ENCODE data around the gene PLEKHG3.

The PLEKHG3 gene

GRCh38 chr14:64746298-64747250, 42.4 kb downstream of the PLEKHG3 start:
- no peaks in the 10 kb centered on the region for H3K36me3 Mint-ChIP-seq
- H3K27ac Mint-ChIP-seq, result no peak overlapping the region
- no peak overlapping the region for H3K4me3 Mint-ChIP-seq

GRCh38 chr14:64747327-64747726, 43.1 kb downstream of the PLEKHG3 start:
- peaks cover 3% of the 10 kb centered on the region for H3K27me3 Mint-ChIP-seq
- H3K4me3 Mint-ChIP-seq, result no peak overlapping the region
- no peaks in the 10 kb centered on the region for H3K9me3 Mint-ChIP-seq
- H3K27ac Mint-ChIP-seq, result no peak overlapping the region
- DNase-seq (ENCODE audit: low spot score in 2 of 2) (no peak), ATAC-seq (ENCODE audit: low read depth) (no peak)
- no peaks in the 10 kb centered on the region for H3K4me1 Mint-ChIP-seq
- no peaks in the 10 kb centered on the region for H3K36me3 Mint-ChIP-seq

More at GRCh38 chr14:64746298-64747250, 42.4 kb downstream of the PLEKHG3 start:
- ATAC-seq (ENCODE audit: low read depth) (no peak), DNase-seq (ENCODE audit: low spot score in 2 of 2) (no peak)
- Mint-ChIP-seq H3K27me3 (peaks cover 3% of the 10 kb centered on the region), H3K4me1 (no peaks in the 10 kb centered on the region), H3K9me3 (no peaks in the 10 kb centered on the region)

- H3K9me3 Mint-ChIP-seq, result no peaks in the 10 kb centered on the region
- H3K4me1 Mint-ChIP-seq, result no peaks in the 10 kb centered on the region
- H3K27ac Mint-ChIP-seq, result no peak overlapping the region
- H3K4me3 Mint-ChIP-seq, result no peak overlapping the region
- peaks cover 3% of the 10 kb centered on the region for H3K27me3 Mint-ChIP-seq
- DNase-seq (ENCODE audit: low spot score in 2 of 2) (no peak), ATAC-seq (ENCODE audit: low read depth) (no peak)
- no peaks in the 10 kb centered on the region for H3K36me3 Mint-ChIP-seq
Measured at GRCh38 chr14:64748521-64748920, 44.3 kb downstream of the PLEKHG3 start.

GRCh38 chr14:64748995-64749714, 44.9 kb downstream of the PLEKHG3 start:
- no peaks in the 10 kb centered on the region for H3K36me3 Mint-ChIP-seq
- no peak for DNase-seq (ENCODE audit: low spot score in 2 of 2)
- H3K4me1 Mint-ChIP-seq, result no peaks in the 10 kb centered on the region
- H3K27me3 Mint-ChIP-seq, result peaks cover 5% of the 10 kb centered on the region
- ATAC-seq (ENCODE audit: low read depth), result no peak
- H3K9me3 Mint-ChIP-seq, result no peaks in the 10 kb centered on the region
- H3K27ac Mint-ChIP-seq, result no peak overlapping the region
- no peak overlapping the region for H3K4me3 Mint-ChIP-seq

GRCh38 chr14:64752909-64753308, 48.7 kb downstream of the PLEKHG3 start:
- Mint-ChIP-seq H3K4me3 (no peak overlapping the region), H3K9me3 (no peaks in the 10 kb centered on the region), H3K4me1 (no peaks in the 10 kb centered on the region), H3K36me3 (no peaks in the 10 kb centered on the region), H3K27me3 (peaks cover 11% of the 10 kb centered on the region), H3K27ac (no peak overlapping the region)
- ATAC-seq (ENCODE audit: low read depth) (no peak), DNase-seq (ENCODE audit: low spot score in 2 of 2) (no peak)

GRCh38 chr14:64753374-64753773, 49.1 kb downstream of the PLEKHG3 start:
- Mint-ChIP-seq H3K4me1 (no peaks in the 10 kb centered on the region), H3K27me3 (peaks cover 10% of the 10 kb centered on the region)

GRCh38 chr14:64753999-64754398, 49.8 kb downstream of the PLEKHG3 start:
- ATAC-seq (ENCODE audit: low read depth), result no peak
- Mint-ChIP-seq H3K4me3 (no peak overlapping the region), H3K27me3 (peaks cover 10% of the 10 kb centered on the region), H3K4me1 (no peaks in the 10 kb centered on the region), H3K27ac (no peak overlapping the region), H3K9me3 (no peaks in the 10 kb centered on the region), H3K36me3 (no peaks in the 10 kb centered on the region)
- DNase-seq (ENCODE audit: low spot score in 2 of 2), result no peak

More at GRCh38 chr14:64753374-64753773, 49.1 kb downstream of the PLEKHG3 start:
- no peak overlapping the region for H3K4me3 Mint-ChIP-seq
- H3K27ac Mint-ChIP-seq, result no peak overlapping the region
- ATAC-seq (ENCODE audit: low read depth), result no peak
- no peak for DNase-seq (ENCODE audit: low spot score in 2 of 2)
- H3K9me3 Mint-ChIP-seq, result no peaks in the 10 kb centered on the region
- H3K36me3 Mint-ChIP-seq, result no peaks in the 10 kb centered on the region

GRCh38 chr14:64754685-64755084, 50.5 kb downstream of the PLEKHG3 start:
- Mint-ChIP-seq H3K27ac (no peak overlapping the region), H3K9me3 (no peaks in the 10 kb centered on the region), H3K27me3 (peaks cover 12% of the 10 kb centered on the region), H3K4me1 (no peaks in the 10 kb centered on the region), H3K36me3 (no peaks in the 10 kb centered on the region), H3K4me3 (no peak overlapping the region)
- DNase-seq (ENCODE audit: low spot score in 2 of 2) (no peak), ATAC-seq (ENCODE audit: low read depth) (no peak)

- H3K4me3 Mint-ChIP-seq, result no peak overlapping the region
- H3K36me3 Mint-ChIP-seq, result no peaks in the 10 kb centered on the region
- no peaks in the 10 kb centered on the region for H3K9me3 Mint-ChIP-seq
- ATAC-seq (ENCODE audit: low read depth) (no peak), DNase-seq (ENCODE audit: low spot score in 2 of 2) (no peak)
- H3K4me1 Mint-ChIP-seq, result no peaks in the 10 kb centered on the region
- peaks cover 16% of the 10 kb centered on the region for H3K27me3 Mint-ChIP-seq
- no peak overlapping the region for H3K27ac Mint-ChIP-seq
Measured at GRCh38 chr14:64755781-64756221, 51.6 kb downstream of the PLEKHG3 start.

- no peak overlapping the region for H3K4me3 Mint-ChIP-seq
- DNase-seq (ENCODE audit: low spot score in 2 of 2) (no peak), ATAC-seq (ENCODE audit: low read depth) (no peak)
- H3K4me1 Mint-ChIP-seq, result no peaks in the 10 kb centered on the region
- H3K27me3 Mint-ChIP-seq, result peaks cover 24% of the 10 kb centered on the region
- no peaks in the 10 kb centered on the region for H3K9me3 Mint-ChIP-seq
- H3K27ac Mint-ChIP-seq, result no peak overlapping the region
- H3K36me3 Mint-ChIP-seq, result no peaks in the 10 kb centered on the region
Measured at GRCh38 chr14:64756712-64757111, 52.5 kb downstream of the PLEKHG3 start.

- DNase-seq (ENCODE audit: low spot score in 2 of 2) (no peak), ATAC-seq (ENCODE audit: low read depth) (no peak)
- H3K9me3 Mint-ChIP-seq, result no peaks in the 10 kb centered on the region
- no peaks in the 10 kb centered on the region for H3K36me3 Mint-ChIP-seq
- no peaks in the 10 kb centered on the region for H3K4me1 Mint-ChIP-seq
- peaks cover 25% of the 10 kb centered on the region for H3K27me3 Mint-ChIP-seq
- no peak overlapping the region for H3K4me3 Mint-ChIP-seq
- H3K27ac Mint-ChIP-seq, result no peak overlapping the region
Measured at GRCh38 chr14:64757601-64758000, 53.4 kb downstream of the PLEKHG3 start.

GRCh38 chr14:64758025-64758521, 53.8 kb downstream of the PLEKHG3 start:
- no peak for DNase-seq (ENCODE audit: low spot score in 2 of 2)
- Mint-ChIP-seq H3K4me1 (no peaks in the 10 kb centered on the region), H3K4me3 (no peak overlapping the region), H3K36me3 (no peaks in the 10 kb centered on the region), H3K9me3 (no peaks in the 10 kb centered on the region), H3K27ac (no peak overlapping the region), H3K27me3 (peaks cover 25% of the 10 kb centered on the region)
- ATAC-seq (ENCODE audit: low read depth), result no peak

- DNase-seq (ENCODE audit: low spot score in 2 of 2), result no peak
- Mint-ChIP-seq H3K27me3 (peaks cover 23% of the 10 kb centered on the region), H3K27ac (no peak overlapping the region), H3K9me3 (no peaks in the 10 kb centered on the region), H3K4me1 (peaks cover 7% of the 10 kb centered on the region), H3K36me3 (no peaks in the 10 kb centered on the region), H3K4me3 (no peak overlapping the region)
- no peak for ATAC-seq (ENCODE audit: low read depth)
Measured at GRCh38 chr14:64758691-64759554, 54.7 kb downstream of the PLEKHG3 start.

Measured in memory B cell (primary cell).